Activated naive CD8-positive, alpha-beta T cell treated with anti-CD3 and anti-CD28 coated beads for 36 hours (primary cell): ENCODE data around the gene CCL22. TPM values are rescaled to one million over a fixed set of nuclear protein-coding genes. Genes with fewer than 3 reads are reported as not detected.

ENCODE experiments used
- DNase-seq: peaks from one replicate; pipeline ENCODE4 v3.0.0; 2021
- H3K27ac Mint-ChIP-seq: one replicate; pipeline ENCODE4 v1.8.0; 2022; ENCODE audit warnings: mild to moderate bottlenecking, moderate library complexity, mixed read lengths
- H3K27me3 Mint-ChIP-seq: one replicate; pipeline ENCODE4 v1.8.0; 2022; ENCODE audit warnings: mild to moderate bottlenecking, mixed read lengths
- H3K36me3 Mint-ChIP-seq: one replicate; pipeline ENCODE4 v1.8.0; 2021; ENCODE audit warnings: mild to moderate bottlenecking, mixed read lengths
- H3K4me1 Mint-ChIP-seq: one replicate; pipeline ENCODE4 v1.8.0; 2021; ENCODE audit warnings: mixed read lengths
- H3K4me3 Mint-ChIP-seq: one replicate; pipeline ENCODE4 v1.8.0; 2022; ENCODE audit warnings: mild to moderate bottlenecking, moderate library complexity, mixed read lengths
- H3K9me3 Mint-ChIP-seq: one replicate; pipeline ENCODE4 v1.8.0; 2022; ENCODE audit warnings: mixed read lengths
- total RNA-seq, 2 experiments: library from RNA; stranded (reverse); gene quantifications; one replicate each; pipeline ENCODE4 v1.2.3, GENCODE V29; 2021

Gene CCL22
- total RNA-seq = 10 to 100 TPM; 12.4 to 12.7 TPM

- no peaks in the 10 kb centered on the region for H3K9me3 Mint-ChIP-seq
- DNase-seq = peak; percentile 36
- peaks cover 16% of the 10 kb centered on the region for H3K4me1 Mint-ChIP-seq
- H3K27ac Mint-ChIP-seq = peak within 1 kb of the TSS; percentile 71
- no peaks in the 10 kb centered on the region for H3K36me3 Mint-ChIP-seq
- H3K4me3 Mint-ChIP-seq = peak within 1 kb of the TSS; percentile 29
- H3K27me3 Mint-ChIP-seq = peaks cover 5% of the 10 kb centered on the region
Observed at GRCh38 chr16:57358527-57359095, at the start of gene CCL22. TSS of gene CCL22 (plus strand) at chr16:57358783. CDS start at chr16:57358817, 34 bp downstream.

- DNase-seq = no peak
Observed at GRCh38 chr16:57310801-57311200, 47.8 kb upstream of the CCL22 start.

GRCh38 chr16:57313509-57313908 lies 45.1 kb upstream of the CCL22 start:
- Mint-ChIP-seq H3K27me3 (peaks cover 3% of the 10 kb centered on the region), H3K36me3 (no peaks in the 10 kb centered on the region), H3K9me3 (no peaks in the 10 kb centered on the region), H3K4me1 (peaks cover 17% of the 10 kb centered on the region), H3K27ac (peak overlapping the region; percentile 9), H3K4me3 (no peak overlapping the region)
- DNase-seq = no peak

More at GRCh38 chr16:57310801-57311200, 47.8 kb upstream of the CCL22 start:
- H3K9me3 Mint-ChIP-seq = no peaks in the 10 kb centered on the region
- H3K4me1 Mint-ChIP-seq = peaks cover 16% of the 10 kb centered on the region
- peaks cover 7% of the 10 kb centered on the region for H3K27me3 Mint-ChIP-seq
- H3K27ac Mint-ChIP-seq = no peak overlapping the region
- H3K4me3 Mint-ChIP-seq = no peak overlapping the region
- H3K36me3 Mint-ChIP-seq = no peaks in the 10 kb centered on the region

- H3K9me3 Mint-ChIP-seq = no peaks in the 10 kb centered on the region
- H3K36me3 Mint-ChIP-seq = no peaks in the 10 kb centered on the region
- no peak for DNase-seq
- peaks cover 17% of the 10 kb centered on the region for H3K4me1 Mint-ChIP-seq
- H3K27ac Mint-ChIP-seq = peak overlapping the region; percentile 69
- H3K4me3 Mint-ChIP-seq = no peak overlapping the region
- peaks cover 3% of the 10 kb centered on the region for H3K27me3 Mint-ChIP-seq
Observed at GRCh38 chr16:57314161-57314785, 44.3 kb upstream of the CCL22 start.

- Mint-ChIP-seq H3K36me3 (no peaks in the 10 kb centered on the region), H3K27me3 (peaks cover 3% of the 10 kb centered on the region), H3K4me1 (peaks cover 17% of the 10 kb centered on the region), H3K27ac (no peak overlapping the region), H3K9me3 (no peaks in the 10 kb centered on the region), H3K4me3 (no peak overlapping the region)
- no peak for DNase-seq
Observed at GRCh38 chr16:57315416-57315815, 43.2 kb upstream of the CCL22 start.

- no peak overlapping the region for H3K4me3 Mint-ChIP-seq
- H3K27me3 Mint-ChIP-seq = peaks cover 3% of the 10 kb centered on the region
- DNase-seq = no peak
- H3K4me1 Mint-ChIP-seq = peaks cover 17% of the 10 kb centered on the region
- H3K36me3 Mint-ChIP-seq = no peaks in the 10 kb centered on the region
- no peak overlapping the region for H3K27ac Mint-ChIP-seq
- H3K9me3 Mint-ChIP-seq = no peaks in the 10 kb centered on the region
Observed at GRCh38 chr16:57316390-57317017, 42.1 kb upstream of the CCL22 start.

GRCh38 chr16:57318240-57318970 lies 40.2 kb upstream of the CCL22 start:
- no peak for DNase-seq
- H3K36me3 Mint-ChIP-seq = no peaks in the 10 kb centered on the region
- no peak overlapping the region for H3K4me3 Mint-ChIP-seq
- H3K27me3 Mint-ChIP-seq = no peaks in the 10 kb centered on the region
- peaks cover 13% of the 10 kb centered on the region for H3K4me1 Mint-ChIP-seq
- no peaks in the 10 kb centered on the region for H3K9me3 Mint-ChIP-seq
- no peak overlapping the region for H3K27ac Mint-ChIP-seq

- no peak for DNase-seq
- Mint-ChIP-seq H3K4me3 (no peak overlapping the region), H3K27ac (no peak overlapping the region), H3K27me3 (no peaks in the 10 kb centered on the region), H3K9me3 (no peaks in the 10 kb centered on the region), H3K36me3 (no peaks in the 10 kb centered on the region), H3K4me1 (peaks cover 5% of the 10 kb centered on the region)
Observed at GRCh38 chr16:57319646-57320045, 38.9 kb upstream of the CCL22 start.

GRCh38 chr16:57324749-57325148 lies 33.8 kb upstream of the CCL22 start:
- no peak overlapping the region for H3K4me3 Mint-ChIP-seq
- DNase-seq = no peak
- no peaks in the 10 kb centered on the region for H3K36me3 Mint-ChIP-seq
- no peaks in the 10 kb centered on the region for H3K9me3 Mint-ChIP-seq
- no peaks in the 10 kb centered on the region for H3K4me1 Mint-ChIP-seq
- no peak overlapping the region for H3K27ac Mint-ChIP-seq
- H3K27me3 Mint-ChIP-seq = no peaks in the 10 kb centered on the region

- Mint-ChIP-seq H3K36me3 (no peaks in the 10 kb centered on the region), H3K4me1 (no peaks in the 10 kb centered on the region)
Observed at GRCh38 chr16:57325458-57325857, 33.1 kb upstream of the CCL22 start.

GRCh38 chr16:57329718-57330327 lies 28.8 kb upstream of the CCL22 start:
- Mint-ChIP-seq H3K27me3 (no peaks in the 10 kb centered on the region), H3K4me1 (no peaks in the 10 kb centered on the region), H3K4me3 (no peak overlapping the region), H3K36me3 (peaks cover 1% of the 10 kb centered on the region), H3K9me3 (peaks cover 7% of the 10 kb centered on the region), H3K27ac (no peak overlapping the region)
- no peak for DNase-seq

More at GRCh38 chr16:57325458-57325857, 33.1 kb upstream of the CCL22 start:
- H3K27ac Mint-ChIP-seq = no peak overlapping the region
- H3K9me3 Mint-ChIP-seq = no peaks in the 10 kb centered on the region
- H3K4me3 Mint-ChIP-seq = no peak overlapping the region
- H3K27me3 Mint-ChIP-seq = no peaks in the 10 kb centered on the region
- DNase-seq = no peak

GRCh38 chr16:57331355-57331754 lies 27.2 kb upstream of the CCL22 start:
- Mint-ChIP-seq H3K27ac (no peak overlapping the region), H3K9me3 (peaks cover 9% of the 10 kb centered on the region), H3K4me3 (no peak overlapping the region), H3K4me1 (no peaks in the 10 kb centered on the region), H3K27me3 (no peaks in the 10 kb centered on the region), H3K36me3 (peaks cover 1% of the 10 kb centered on the region)
- DNase-seq = no peak

- no peak for DNase-seq
- H3K36me3 Mint-ChIP-seq = peaks cover 1% of the 10 kb centered on the region
- H3K4me3 Mint-ChIP-seq = no peak overlapping the region
- H3K27me3 Mint-ChIP-seq = peaks cover 3% of the 10 kb centered on the region
- no peaks in the 10 kb centered on the region for H3K4me1 Mint-ChIP-seq
- H3K9me3 Mint-ChIP-seq = peaks cover 9% of the 10 kb centered on the region
- no peak overlapping the region for H3K27ac Mint-ChIP-seq
Observed at GRCh38 chr16:57333402-57333801, 25.2 kb upstream of the CCL22 start.

- Mint-ChIP-seq H3K27me3 (peaks cover 12% of the 10 kb centered on the region), H3K27ac (no peak overlapping the region), H3K36me3 (peaks cover 1% of the 10 kb centered on the region), H3K9me3 (peaks cover 9% of the 10 kb centered on the region), H3K4me1 (peaks cover 11% of the 10 kb centered on the region), H3K4me3 (no peak overlapping the region)
- no peak for DNase-seq
Observed at GRCh38 chr16:57335366-57335765, 23.2 kb upstream of the CCL22 start.

GRCh38 chr16:57341062-57341440 lies 17.5 kb upstream of the CCL22 start:
- Mint-ChIP-seq H3K27me3 (peaks cover 55% of the 10 kb centered on the region), H3K4me3 (no peak overlapping the region), H3K27ac (no peak overlapping the region), H3K9me3 (peaks cover 1% of the 10 kb centered on the region), H3K36me3 (no peaks in the 10 kb centered on the region), H3K4me1 (peaks cover 22% of the 10 kb centered on the region)
- DNase-seq = no peak
